Stimulated activated CD4-positive, alpha-beta T cell treated with anti-CD3 and anti-CD28 coated beads, Interleukin-1b, Interleukin-23, amount 100 ng/mL, for 4 hours (primary cell): ENCODE measurements around the gene EXD3.
A peak's percentile ranks its signal among the peaks of the same experiment; 100 is the strongest.
"Not testable (repeated sequence)": the region's sequence is repeated elsewhere in the genome, so short reads cannot be mapped to it uniquely, and the experiment has no call there.

Experiments used
- DNase-seq, 2 donors: peaks; one replicate each; pipeline ENCODE4 v3.0.0-alpha.2; 2020; ENCODE audit warnings: low read depth in 2 of 2

EXD3 gene

GRCh38 chr9:137458194-137459151 is 35.5 kb upstream of the EXD3 start:
- DNase-seq: no peak

DNA sequence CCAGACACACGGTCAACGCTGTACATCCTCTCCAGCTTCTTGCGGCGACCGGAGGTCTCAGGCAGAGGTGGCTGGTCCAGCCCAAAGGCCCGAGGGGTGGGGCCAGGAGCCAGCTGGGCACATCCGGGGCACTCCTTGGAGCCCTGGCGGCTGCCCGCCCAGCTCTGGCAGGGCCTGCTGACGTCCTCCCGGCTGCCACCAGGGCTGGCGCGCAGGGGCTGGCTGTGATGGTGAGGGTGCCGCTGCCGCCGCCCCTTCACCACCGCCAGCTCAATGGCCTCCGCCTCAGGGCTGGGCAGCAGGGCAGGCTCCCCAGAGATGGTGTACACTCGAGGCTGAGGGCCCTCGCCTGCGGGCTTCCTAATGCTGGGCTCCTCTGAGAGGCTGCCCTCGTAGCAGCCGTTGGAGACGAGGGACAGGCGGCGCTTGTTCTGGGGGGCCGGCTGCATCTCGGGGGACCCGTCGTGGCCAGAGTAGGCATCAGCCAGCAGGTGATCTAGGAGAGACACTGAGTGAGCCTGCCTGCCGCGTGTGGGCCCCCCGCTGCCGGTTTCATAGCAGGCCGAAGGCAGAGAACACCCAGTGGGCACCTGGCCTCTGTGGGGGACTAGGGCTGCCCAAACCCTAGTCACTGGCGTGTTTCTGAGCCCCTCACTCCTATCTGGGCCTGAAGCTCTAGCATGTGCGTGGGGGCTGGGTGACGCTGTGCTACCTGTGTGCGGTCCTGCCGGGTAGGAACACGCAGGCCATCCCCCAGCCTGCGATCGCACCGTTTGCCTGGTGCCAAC is 34.6 kb upstream of the EXD3 start:
- no peak for DNase-seq

GRCh38 chr9:137456864-137457405 is 34.0 kb upstream of the EXD3 start:
- no peak for DNase-seq

- DNase-seq: no peak
Observed at GRCh38 chr9:137456061-137456863, 33.3 kb upstream of the EXD3 start.

GRCh38 chr9:137455359-137455991 is 32.5 kb upstream of the EXD3 start:
- DNase-seq: no peak

DNA sequence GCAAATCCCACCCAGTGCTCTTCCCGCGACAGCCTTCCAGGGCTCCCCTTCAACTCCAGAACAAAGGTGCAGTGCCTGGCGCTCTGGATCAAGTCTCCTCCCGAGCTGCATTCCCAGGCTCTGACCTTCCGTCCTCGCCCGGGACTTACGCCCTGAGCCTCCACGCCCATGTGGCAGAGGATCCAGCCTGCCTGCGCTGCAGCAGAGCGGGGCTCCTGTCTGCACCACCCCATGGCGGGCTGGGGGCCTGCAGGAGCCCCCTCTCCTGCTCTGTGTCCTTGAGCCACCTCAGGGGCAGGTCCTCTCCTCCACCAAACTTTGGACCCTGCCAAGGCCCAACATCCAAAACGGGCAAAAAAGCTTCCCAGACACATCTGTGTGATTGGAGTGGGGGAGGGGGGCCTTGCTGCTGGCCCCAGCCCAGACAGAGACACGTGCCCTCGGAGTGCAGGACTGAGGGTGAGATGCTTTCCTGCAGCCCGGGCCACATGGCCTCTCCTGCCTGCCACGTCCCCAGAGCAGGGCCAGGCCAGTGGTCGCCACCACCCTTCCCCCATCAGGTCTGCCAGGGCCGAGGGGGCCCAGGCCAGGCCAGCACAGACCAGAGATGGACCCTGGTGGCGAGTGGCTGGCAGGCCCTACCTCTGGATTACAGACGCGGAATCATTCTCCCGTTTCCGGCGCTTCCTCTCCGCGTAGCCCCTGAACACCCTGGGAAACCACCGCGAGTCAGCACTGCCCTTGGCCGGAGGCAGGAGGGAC is 31.8 kb upstream of the EXD3 start:
- DNase-seq: no peak

DNA sequence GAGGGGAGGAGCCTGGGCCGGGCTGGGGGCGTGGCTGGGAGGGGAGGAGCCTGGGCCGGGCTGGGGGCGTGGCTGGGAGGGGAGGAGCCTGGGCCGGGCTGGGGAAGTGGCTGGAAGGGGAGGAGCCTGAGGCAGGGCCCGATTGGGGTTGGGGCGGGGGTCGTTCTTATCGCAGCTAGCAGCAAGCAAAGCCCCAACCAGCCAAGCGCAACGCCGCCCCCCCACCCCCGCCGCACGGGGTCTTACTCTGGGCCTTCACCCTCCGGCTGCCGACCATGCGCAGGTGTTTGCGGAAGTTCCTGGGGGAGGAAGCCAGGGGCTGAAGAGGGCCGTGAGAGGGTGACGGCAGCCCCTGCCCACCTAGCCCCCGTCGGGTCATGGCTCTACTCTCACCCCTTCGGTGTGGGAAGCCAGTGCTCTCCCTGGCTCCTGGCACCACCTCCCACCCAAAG is 31.2 kb upstream of the EXD3 start:
- DNase-seq: peak in 1 of 2 donors; percentile 40

DNA sequence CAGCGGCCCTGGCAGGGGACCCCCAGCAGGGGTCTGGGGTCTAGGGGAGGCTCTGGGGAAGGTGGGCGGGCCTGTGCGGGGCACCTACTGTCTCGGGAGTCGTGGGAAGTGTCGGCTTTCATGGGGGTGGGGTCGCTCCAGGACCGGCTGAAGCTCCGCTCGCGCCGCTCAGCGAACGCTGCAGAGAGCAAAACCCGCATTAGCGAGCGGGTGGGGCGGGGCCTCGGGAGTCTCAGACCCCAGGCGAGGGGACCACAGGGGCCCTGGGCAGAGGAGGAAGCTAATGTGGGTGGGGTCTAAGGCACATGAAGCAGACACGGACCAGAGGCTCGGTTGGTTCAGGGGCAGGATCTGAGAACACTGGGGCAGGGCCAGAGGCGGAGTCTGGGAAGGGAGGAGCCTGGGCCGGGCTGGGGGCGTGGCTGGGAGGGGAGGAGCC is 30.7 kb upstream of the EXD3 start:
- DNase-seq: peak; percentile 55

DNA sequence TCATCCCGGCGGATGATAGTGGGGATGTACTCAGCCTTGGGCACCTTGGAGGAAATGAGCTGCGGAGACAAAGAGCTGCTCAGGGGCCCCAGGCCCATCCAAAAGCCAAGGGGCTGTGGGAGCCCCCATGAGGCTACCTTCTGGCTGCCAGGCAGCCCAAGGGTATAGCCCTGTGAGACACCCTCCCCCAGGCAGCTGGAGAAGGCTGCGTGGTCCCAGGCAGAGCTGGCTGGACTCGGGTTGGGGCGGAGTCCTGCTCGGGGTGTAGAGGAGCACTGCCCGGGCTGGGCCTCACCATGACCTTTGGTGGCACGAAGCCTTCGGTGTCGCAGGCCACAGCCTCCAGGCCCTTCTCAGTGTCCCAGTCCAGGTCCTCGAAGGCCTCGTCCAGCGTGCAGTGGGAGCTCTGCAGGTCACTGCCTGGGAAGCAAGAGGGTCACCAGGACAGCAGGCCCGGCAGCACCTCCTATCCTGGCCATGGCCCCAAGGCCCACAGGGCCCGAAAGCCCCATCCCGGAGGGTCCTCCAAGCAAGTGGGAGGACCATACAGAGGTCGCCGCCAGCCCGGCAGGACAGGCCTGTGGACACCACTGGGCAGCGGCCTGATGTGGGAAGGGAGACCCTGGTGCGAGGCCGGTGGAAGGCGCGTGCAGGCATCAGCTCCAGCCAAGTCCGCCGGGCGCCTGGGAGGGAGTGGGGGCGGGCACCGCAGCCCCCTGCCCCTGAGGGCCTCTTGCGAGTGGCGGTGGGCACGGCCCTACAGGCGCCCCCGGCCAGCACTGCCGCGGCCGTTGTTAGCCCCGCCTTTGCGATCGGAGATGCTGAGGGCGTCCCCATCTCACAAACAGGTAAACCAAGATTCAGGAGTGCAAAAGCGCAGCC is 30.0 kb upstream of the EXD3 start:
- no peak for DNase-seq

DNA sequence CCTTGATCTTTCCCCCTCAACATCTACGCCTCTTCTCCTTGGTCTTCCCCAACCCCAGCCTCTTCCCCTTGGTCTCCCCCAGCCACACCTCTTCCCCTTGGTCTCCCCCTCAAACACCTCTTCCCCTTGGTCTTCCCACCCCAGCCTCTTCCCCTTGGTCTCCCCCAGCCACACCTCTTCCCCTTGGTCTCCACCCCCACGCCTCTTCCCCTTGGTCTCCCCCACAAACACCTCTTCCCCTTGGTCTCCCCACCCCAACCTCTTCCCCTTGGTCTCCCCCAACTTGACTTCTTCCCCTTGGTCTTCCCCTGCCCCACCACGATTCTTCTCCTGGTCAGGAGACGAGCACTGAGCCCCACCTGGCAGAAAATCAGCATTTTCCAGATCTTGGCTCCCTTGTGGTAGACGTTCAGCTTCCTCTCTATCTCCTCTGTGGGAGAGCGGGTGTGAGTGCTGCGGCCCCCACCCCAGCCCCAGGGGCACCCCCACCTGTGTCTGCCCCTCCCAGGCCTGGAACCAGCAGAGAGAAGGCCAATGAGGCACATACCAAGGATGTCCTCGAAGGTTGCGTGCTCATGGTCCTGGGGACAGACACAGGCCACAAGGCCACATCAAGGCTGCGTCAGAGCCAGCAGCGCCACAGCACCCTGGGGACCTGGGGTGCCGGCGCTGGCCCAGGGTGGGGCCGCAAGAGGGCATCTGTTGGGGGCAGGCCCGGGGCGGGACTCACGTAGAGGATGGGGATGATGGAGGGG is 29.2 kb upstream of the EXD3 start:
- DNase-seq: no peak

GRCh38 chr9:137451264-137452005 is 28.5 kb upstream of the EXD3 start:
- not testable (repeated sequence) for DNase-seq

DNA sequence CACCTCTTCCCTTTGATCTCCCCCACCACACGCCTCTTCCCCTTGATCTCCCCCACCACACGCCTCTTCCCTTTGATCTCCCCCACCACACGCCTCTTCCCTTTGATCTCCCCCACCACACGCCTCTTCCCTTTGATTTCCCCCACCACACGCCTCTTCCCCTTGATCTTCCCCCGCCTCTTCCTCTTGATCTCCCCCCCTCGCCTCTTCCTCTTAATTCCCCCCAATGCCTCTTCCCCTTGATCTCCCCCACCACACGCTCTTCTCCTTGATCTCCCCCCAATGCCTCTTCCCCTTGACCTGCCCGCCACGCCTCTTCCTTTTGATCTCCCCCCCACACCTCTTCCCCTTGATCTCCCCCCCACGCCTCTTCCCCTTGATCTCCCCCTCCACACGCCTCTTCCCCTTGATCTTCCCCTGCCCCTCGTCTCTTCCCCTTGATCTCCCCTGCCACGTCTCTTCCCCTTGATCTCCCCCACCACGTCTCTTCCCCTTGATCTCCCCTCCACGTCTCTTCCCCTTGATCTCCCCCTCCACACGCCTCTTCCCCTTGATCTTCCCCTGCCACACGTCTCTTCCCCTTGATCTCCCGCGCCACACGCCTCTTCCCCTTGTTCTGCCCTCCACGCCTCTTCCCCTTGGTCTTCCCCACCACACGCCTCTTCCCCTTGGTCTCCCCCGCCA is 27.7 kb upstream of the EXD3 start:
- DNase-seq: peak in 1 of 2 donors; percentile 35

GRCh38 chr9:137449931-137450538 is 27.1 kb upstream of the EXD3 start:
- DNase-seq: peak in 1 of 2 donors; percentile 64

- DNase-seq: no peak
Observed at GRCh38 chr9:137449081-137449844, 26.3 kb upstream of the EXD3 start.

DNA sequence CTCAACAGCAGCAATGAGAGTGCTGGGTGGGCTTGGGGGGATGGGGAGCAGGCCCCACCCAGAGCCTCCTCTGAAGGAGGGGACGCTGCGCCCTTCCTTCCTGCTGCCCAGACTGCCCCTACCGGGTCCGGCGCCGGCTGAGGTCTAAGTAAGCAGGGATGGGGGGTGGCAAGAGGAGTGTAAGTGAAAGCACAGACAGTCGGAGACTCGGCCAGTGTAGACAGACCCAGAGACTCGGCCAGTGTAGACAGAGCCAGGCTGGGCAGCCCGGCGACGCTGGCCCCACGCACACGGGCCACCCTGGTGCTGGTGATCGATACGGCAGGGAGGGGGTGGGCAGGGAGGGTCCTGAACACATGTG is 25.6 kb upstream of the EXD3 start:
- DNase-seq: no peak
